ENCODE measurements around the gene NXPH4. TPM values are rescaled to one million over a fixed set of nuclear protein-coding genes. Genes with fewer than 3 reads are reported as not detected.

Gene NXPH4
- total RNA-seq, 1 experiment from 2014 or later = 20.0 TPM

DNA sequence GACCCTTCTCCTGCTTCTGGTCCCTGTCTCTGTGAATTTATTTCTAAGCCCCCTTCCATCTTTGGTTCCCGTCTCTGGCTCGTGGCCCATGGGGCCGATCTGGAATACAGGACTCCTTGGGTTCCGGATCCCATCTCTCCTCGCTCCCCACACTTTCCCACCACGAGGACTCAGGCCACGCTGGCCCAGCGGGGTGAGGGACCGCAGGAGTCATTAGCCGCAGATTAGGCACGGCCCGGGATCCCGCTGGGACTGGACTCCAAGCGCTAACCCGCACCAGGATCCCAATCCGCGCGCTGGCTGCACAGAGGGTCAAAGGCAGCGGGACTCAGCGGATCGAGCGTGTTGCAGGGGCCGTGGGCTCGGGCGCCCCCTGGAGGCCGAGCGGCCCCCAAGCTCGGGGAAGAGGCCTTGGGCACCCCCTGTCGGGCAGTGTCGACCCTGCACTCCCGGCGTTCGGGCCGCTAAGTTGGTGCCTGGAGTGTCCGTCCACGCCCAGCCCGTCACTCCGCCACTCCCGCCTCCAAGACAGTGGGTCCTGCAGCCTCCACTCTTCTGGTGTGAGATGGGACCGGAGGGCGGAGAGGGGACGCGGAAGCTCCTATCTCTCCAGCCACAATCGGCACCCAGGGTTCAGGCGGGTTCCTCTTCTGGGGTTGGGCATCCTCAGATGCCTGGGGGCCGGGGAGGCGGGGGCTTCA lies 22.4 kb downstream of the NXPH4 start:
- TF ChIP-seq POLR2A (IDR thresholded peaks at IDR 0.05; ENCODE audit: borderline replicate concordance, extremely low read depth, insufficient read depth, insufficient read length) = no peak
- no peak for TF ChIP-seq FOSL1 (IDR thresholded peaks at IDR 0.05; ENCODE audit: low read depth)
- TF ChIP-seq, protein P1, sequence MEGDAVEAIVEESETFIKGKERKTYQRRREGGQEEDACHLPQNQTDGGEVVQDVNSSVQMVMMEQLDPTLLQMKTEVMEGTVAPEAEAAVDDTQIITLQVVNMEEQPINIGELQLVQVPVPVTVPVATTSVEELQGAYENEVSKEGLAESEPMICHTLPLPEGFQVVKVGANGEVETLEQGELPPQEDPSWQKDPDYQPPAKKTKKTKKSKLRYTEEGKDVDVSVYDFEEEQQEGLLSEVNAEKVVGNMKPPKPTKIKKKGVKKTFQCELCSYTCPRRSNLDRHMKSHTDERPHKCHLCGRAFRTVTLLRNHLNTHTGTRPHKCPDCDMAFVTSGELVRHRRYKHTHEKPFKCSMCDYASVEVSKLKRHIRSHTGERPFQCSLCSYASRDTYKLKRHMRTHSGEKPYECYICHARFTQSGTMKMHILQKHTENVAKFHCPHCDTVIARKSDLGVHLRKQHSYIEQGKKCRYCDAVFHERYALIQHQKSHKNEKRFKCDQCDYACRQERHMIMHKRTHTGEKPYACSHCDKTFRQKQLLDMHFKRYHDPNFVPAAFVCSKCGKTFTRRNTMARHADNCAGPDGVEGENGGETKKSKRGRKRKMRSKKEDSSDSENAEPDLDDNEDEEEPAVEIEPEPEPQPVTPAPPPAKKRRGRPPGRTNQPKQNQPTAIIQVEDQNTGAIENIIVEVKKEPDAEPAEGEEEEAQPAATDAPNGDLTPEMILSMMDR (IDR thresholded peaks at IDR 0.05 in 2 of 3, conservative IDR thresholded peaks at IDR 0.05 in 1 of 3; ENCODE audit: borderline replicate concordance in 1 of 3, insufficient read depth in 1 of 3, low read depth in 2 of 3, low read length in 2 of 3) = peak in 2 of 3 experiments; percentile 100; a peak in 4 of 6 replicates
- TF ChIP-seq POLR2AphosphoS5 (IDR thresholded peaks at IDR 0.05; ENCODE audit: low read depth, low read length) = peak; percentile 67
- TF ChIP-seq, protein P2, sequence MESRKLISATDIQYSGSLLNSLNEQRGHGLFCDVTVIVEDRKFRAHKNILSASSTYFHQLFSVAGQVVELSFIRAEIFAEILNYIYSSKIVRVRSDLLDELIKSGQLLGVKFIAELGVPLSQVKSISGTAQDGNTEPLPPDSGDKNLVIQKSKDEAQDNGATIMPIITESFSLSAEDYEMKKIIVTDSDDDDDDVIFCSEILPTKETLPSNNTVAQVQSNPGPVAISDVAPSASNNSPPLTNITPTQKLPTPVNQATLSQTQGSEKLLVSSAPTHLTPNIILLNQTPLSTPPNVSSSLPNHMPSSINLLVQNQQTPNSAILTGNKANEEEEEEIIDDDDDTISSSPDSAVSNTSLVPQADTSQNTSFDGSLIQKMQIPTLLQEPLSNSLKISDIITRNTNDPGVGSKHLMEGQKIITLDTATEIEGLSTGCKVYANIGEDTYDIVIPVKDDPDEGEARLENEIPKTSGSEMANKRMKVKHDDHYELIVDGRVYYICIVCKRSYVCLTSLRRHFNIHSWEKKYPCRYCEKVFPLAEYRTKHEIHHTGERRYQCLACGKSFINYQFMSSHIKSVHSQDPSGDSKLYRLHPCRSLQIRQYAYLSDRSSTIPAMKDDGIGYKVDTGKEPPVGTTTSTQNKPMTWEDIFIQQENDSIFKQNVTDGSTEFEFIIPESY (IDR thresholded peaks at IDR 0.05; ENCODE audit: extremely low read depth, insufficient replicate concordance, low read length) = peak; percentile 58
- POLR2A ChIA-PET = interaction anchor here (3.5 kb wide), 1 partner anchor 9 kb away, joined by 16 read pairs; the partner anchor contains the start of gene SHMT2
- Histone ChIP-seq H2AFZ (ENCODE audit: low read depth, low read length, poor library complexity, severe bottlenecking) (no peak overlapping the region), H3K9me3 (ENCODE audit: control insufficient read depth in 1 of 2, insufficient read depth in 1 of 2, low read depth in 1 of 2, low read length in 2 of 2) (no peaks in the 10 kb centered on the region), H4K20me1 (ENCODE audit: insufficient read depth) (no peaks in the 10 kb centered on the region), H3K4me2 (ENCODE audit: low read length) (peak overlapping the region; percentile 77), H3K4me1 (ENCODE audit: control insufficient read depth in 1 of 2, insufficient read depth in 2 of 2, low read length in 2 of 2) (peaks cover 23 to 42% of the 10 kb centered on the region in 2 experiments), H3K9me2 (ENCODE audit: insufficient read depth) (no peaks in the 10 kb centered on the region), H3K36me3 (ENCODE audit: control insufficient read depth in 1 of 2, insufficient read depth in 2 of 2, low read length in 2 of 2) (peaks cover 2 to 3% of the 10 kb centered on the region in 2 experiments; a peak in 2 of 4 replicates), H3K9ac (ENCODE audit: low read length) (no peak overlapping the region), H3K79me2 (ENCODE audit: insufficient read depth, low read length) (no peaks in the 10 kb centered on the region), H3K4me3 (replicated peaks in 1 of 2; ENCODE audit: low read depth in 1 of 2, low read length in 2 of 2) (peak overlapping the region; percentile 47 to 55), H3K27me3 (ENCODE audit: insufficient read depth, low read length) (peaks cover 4% of the 10 kb centered on the region; the same call in 1 of the 2 replicates), H3K27ac (ENCODE audit: low read depth, low read length) (no peak overlapping the region)
- RAD21 ChIA-PET (ENCODE audit: low non-redundant PET in 1 of 2, low total read pairs in 2 of 2, uncharacterized antibody in 2 of 2, unreplicated experiment in 2 of 2) = interaction anchor here in 1 of 2 experiments (0.8 kb wide), 1 partner anchor 26 kb away, joined by 4 read pairs; no protein-coding TSS in a partner anchor
- peak; percentile 70 for ATAC-seq
- no TSS peak for BruUV-seq (replicated peaks)
- peak; percentile 58 for DNase-seq (ENCODE audit: low read depth, low spot score)
- intact Hi-C loops (cut with micrococcal nuclease) = loop anchor here (1.0 kb wide), 1 partner anchor 26 kb away; no protein-coding TSS in a partner anchor
- CTCF ChIA-PET = interaction anchor here (0.6 to 3.3 kb wide), 7 partner anchors 9 to 216 kb away, joined by 3 to 38 read pairs (median 5); partner anchors contain the start of genes INHBE, NEMP1 and SHMT2

Data from HCT116 (cell line).